ENCODE data around the gene SEZ6L.

DNA sequence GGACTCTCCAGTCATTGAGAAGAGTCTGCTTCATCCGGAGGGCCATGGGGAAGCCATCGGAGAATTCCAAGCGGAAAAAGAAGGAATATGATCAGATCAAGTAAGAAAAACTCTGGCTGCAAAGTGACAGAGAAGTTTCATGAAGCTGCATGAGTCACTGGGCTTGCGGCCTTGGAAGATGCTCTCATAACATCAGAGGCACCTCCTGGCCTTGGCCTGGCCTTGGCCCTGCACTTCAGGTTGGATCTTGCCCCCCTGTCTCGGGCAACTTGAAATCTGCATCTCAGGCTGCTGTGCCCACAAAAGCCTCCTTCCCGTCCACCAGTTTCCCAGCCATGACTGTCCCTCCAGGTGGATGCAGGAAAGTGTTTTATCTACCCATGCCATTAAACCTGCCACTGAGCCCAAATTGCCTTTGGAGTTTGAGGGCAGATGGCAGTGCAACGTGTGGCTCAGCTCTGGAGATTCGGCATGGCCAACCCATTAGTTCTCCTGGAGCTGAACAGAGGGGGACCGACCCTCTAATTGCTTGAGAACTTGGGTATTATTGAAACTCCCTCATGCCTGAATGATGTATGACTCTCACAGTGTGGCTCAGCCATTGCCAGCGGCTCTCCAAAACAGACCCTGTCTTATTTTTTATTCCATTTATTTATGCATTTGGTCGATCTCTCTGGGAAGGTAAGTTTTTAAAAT lies 66.7 kb downstream of the SEZ6L start:
- TF ChIP-seq, protein P1, sequence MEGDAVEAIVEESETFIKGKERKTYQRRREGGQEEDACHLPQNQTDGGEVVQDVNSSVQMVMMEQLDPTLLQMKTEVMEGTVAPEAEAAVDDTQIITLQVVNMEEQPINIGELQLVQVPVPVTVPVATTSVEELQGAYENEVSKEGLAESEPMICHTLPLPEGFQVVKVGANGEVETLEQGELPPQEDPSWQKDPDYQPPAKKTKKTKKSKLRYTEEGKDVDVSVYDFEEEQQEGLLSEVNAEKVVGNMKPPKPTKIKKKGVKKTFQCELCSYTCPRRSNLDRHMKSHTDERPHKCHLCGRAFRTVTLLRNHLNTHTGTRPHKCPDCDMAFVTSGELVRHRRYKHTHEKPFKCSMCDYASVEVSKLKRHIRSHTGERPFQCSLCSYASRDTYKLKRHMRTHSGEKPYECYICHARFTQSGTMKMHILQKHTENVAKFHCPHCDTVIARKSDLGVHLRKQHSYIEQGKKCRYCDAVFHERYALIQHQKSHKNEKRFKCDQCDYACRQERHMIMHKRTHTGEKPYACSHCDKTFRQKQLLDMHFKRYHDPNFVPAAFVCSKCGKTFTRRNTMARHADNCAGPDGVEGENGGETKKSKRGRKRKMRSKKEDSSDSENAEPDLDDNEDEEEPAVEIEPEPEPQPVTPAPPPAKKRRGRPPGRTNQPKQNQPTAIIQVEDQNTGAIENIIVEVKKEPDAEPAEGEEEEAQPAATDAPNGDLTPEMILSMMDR (IDR thresholded peaks at IDR 0.05; ENCODE audit: insufficient read depth, low read length) = no peak
- no peak for TF ChIP-seq GABPA (IDR thresholded peaks at IDR 0.05; ENCODE audit: low read depth)
